A204.1 (cell line): Measurements from ENCODE around the gene SLC2A11.
"Not testable (repeated sequence)": the region's sequence is repeated elsewhere in the genome, so short reads cannot be mapped to it uniquely, and the experiment has no call there.

Experiments used
- FAIRE-seq: peaks from 2 replicates; lab custom pipeline; 2012; peaks lifted over from hg19 to GRCh38; lab: Jason Lieb, UNC

Gene SLC2A11

GRCh38 chr22:23891726-23892125 is 34.1 kb downstream of the SLC2A11 start:
- no peak for FAIRE-seq

- FAIRE-seq = no peak
Measured at GRCh38 chr22:23892130-23892529, 34.5 kb downstream of the SLC2A11 start.

- no peak for FAIRE-seq
Measured at GRCh38 chr22:23892706-23893105, 35.0 kb downstream of the SLC2A11 start.

- no peak for FAIRE-seq
Measured at GRCh38 chr22:23893121-23893944, 35.7 kb downstream of the SLC2A11 start.

GRCh38 chr22:23893945-23894709 is 36.5 kb downstream of the SLC2A11 start, which contains the start of gene MIF:
MIF (plus strand) TSS chr22:23894383; CDS start chr22:23894475, 92 bp downstream.
- no peak for FAIRE-seq

- no peak for FAIRE-seq
Measured at GRCh38 chr22:23894710-23895598, 37.3 kb downstream of the SLC2A11 start.

GRCh38 chr22:23895599-23896144 is 38.0 kb downstream of the SLC2A11 start:
- FAIRE-seq = no peak

- no peak for FAIRE-seq
Measured at GRCh38 chr22:23896166-23896522, 38.5 kb downstream of the SLC2A11 start.

- FAIRE-seq = no peak
Measured at GRCh38 chr22:23896523-23897186, 39.0 kb downstream of the SLC2A11 start.

GRCh38 chr22:23897320-23897719 is 39.6 kb downstream of the SLC2A11 start:
- no peak for FAIRE-seq

GRCh38 chr22:23898006-23898974 is 40.6 kb downstream of the SLC2A11 start:
- FAIRE-seq = no peak

- FAIRE-seq = no peak
Measured at GRCh38 chr22:23899042-23899745, 41.5 kb downstream of the SLC2A11 start.

- not testable (repeated sequence) for FAIRE-seq
Measured at GRCh38 chr22:23900227-23900626, 42.6 kb downstream of the SLC2A11 start.

GRCh38 chr22:23901600-23901999 is 43.9 kb downstream of the SLC2A11 start:
- FAIRE-seq = no peak

- no peak for FAIRE-seq
Measured at GRCh38 chr22:23903328-23903971, 45.8 kb downstream of the SLC2A11 start.

- no peak for FAIRE-seq
Measured at GRCh38 chr22:23904573-23905254, 47.0 kb downstream of the SLC2A11 start.

GRCh38 chr22:23906641-23907040 is 49.0 kb downstream of the SLC2A11 start:
- no peak for FAIRE-seq

- FAIRE-seq = not testable (repeated sequence)
Measured at GRCh38 chr22:23907423-23907822, 49.7 kb downstream of the SLC2A11 start.
